Measurements from ENCODE around the gene UGT1A7.

- TF ChIP-seq CTCF (IDR thresholded peaks at IDR 0.05): no peak
- no peak for TF ChIP-seq POLR2A (IDR thresholded peaks at IDR 0.05)
These were observed 17.0 kb downstream of the UGT1A7 start for GRCh38 chr2:233698740-233699139.

All from adrenal gland (tissue), 5 donors.